ENCODE measurements around the gene ALG3.

Gene ALG3

GRCh38 chr3:184259878-184260723 lies 11.3 kb upstream of the ALG3 start:
- WGBS (ENCODE audit: insufficient coverage): 2% methylated on average over 66 of the region's 91 CpGs
- Histone ChIP-seq H3K4me3 (ENCODE audit: control insufficient read depth in 1 of 7, extremely low read depth in 1 of 7, insufficient read depth in 4 of 7, low read depth in 2 of 7, low read length in 6 of 7) (peak overlapping the region in 4 of 7 experiments; percentile 35 to 67 (median 58)), H3K4me1 (ENCODE audit: control extremely low read depth in 1 of 4, control insufficient read depth in 4 of 4, insufficient read depth in 4 of 4, low read length in 3 of 4) (peaks cover 0 to 28% (median 22%) of the 10 kb centered on the region in 4 experiments), H3K27ac (ENCODE audit: insufficient read depth in 1 of 2, low read depth in 1 of 2, low read length in 2 of 2, poor library complexity in 1 of 2, severe bottlenecking in 2 of 2) (no peak overlapping the region), H3K36me3 (ENCODE audit: control insufficient read depth in 4 of 4, insufficient read depth in 4 of 4, low read length in 3 of 4) (peaks cover 0 to 12% (median 7%) of the 10 kb centered on the region in 4 experiments), H3K27me3 (replicated peaks in 2 of 5; ENCODE audit: control insufficient read depth in 4 of 5, insufficient read depth in 5 of 5, low read length in 4 of 5) (peaks cover 6 to 65% (median 17%) of the 10 kb centered on the region in 5 experiments), H3K9me3 (ENCODE audit: control extremely low read depth in 1 of 5, control insufficient read depth in 4 of 5, insufficient read depth in 2 of 5, low read depth in 1 of 5, low read length in 4 of 5) (no peaks in the 10 kb centered on the region)
- peak in 2 of 3 donors; percentile 61 to 68 for DNase-seq
- POLR2A ChIA-PET: interaction anchor here (0.6 to 1.3 kb wide), 2 partner anchors 20 to 124 kb away, joined by 3 read pairs; no protein-coding TSS in a partner anchor
- CTCF ChIA-PET: interaction anchor here (0.7 to 1.2 kb wide), 4 partner anchors 9 to 355 kb away, joined by 3 to 4 read pairs (median 4); partner anchors contain the start of gene EEF1AKMT4

GRCh38 chr3:184259396-184259877 lies 10.7 kb upstream of the ALG3 start:
- H3K27me3 ChIP-seq (replicated peaks in 2 of 5; ENCODE audit: control insufficient read depth in 4 of 5, insufficient read depth in 5 of 5, low read length in 4 of 5): peaks cover 0 to 60% (median 17%) of the 10 kb centered on the region in 5 experiments
- no peaks in the 10 kb centered on the region for H3K9me3 ChIP-seq (ENCODE audit: control extremely low read depth in 1 of 5, control insufficient read depth in 4 of 5, insufficient read depth in 2 of 5, low read depth in 1 of 5, low read length in 4 of 5)
- ChIA-PET POLR2A (interaction anchor here (0.6 kb wide), 1 partner anchor 123 kb away, joined by 3 read pairs; no protein-coding TSS in a partner anchor), CTCF (interaction anchor here (1.2 to 10.4 kb wide), 2 partner anchors 9 to 31 kb away, joined by 4 to 70 read pairs; partner anchors contain the start of genes EEF1AKMT4 and VWA5B2)
- WGBS (ENCODE audit: insufficient coverage): 30% methylated on average over 10 of the region's 28 CpGs
- no peak overlapping the region for H3K4me3 ChIP-seq (ENCODE audit: control insufficient read depth in 1 of 7, extremely low read depth in 1 of 7, insufficient read depth in 4 of 7, low read depth in 2 of 7, low read length in 6 of 7)
- peaks cover 0 to 12% (median 7%) of the 10 kb centered on the region in 4 experiments for H3K36me3 ChIP-seq (ENCODE audit: control insufficient read depth in 4 of 4, insufficient read depth in 4 of 4, low read length in 3 of 4)
- no peak for DNase-seq
- H3K4me1 ChIP-seq (ENCODE audit: control extremely low read depth in 1 of 4, control insufficient read depth in 4 of 4, insufficient read depth in 4 of 4, low read length in 3 of 4): peaks cover 0 to 28% (median 22%) of the 10 kb centered on the region in 4 experiments
- H3K27ac ChIP-seq (ENCODE audit: insufficient read depth in 1 of 2, low read depth in 1 of 2, low read length in 2 of 2, poor library complexity in 1 of 2, severe bottlenecking in 2 of 2): no peak overlapping the region

DNA sequence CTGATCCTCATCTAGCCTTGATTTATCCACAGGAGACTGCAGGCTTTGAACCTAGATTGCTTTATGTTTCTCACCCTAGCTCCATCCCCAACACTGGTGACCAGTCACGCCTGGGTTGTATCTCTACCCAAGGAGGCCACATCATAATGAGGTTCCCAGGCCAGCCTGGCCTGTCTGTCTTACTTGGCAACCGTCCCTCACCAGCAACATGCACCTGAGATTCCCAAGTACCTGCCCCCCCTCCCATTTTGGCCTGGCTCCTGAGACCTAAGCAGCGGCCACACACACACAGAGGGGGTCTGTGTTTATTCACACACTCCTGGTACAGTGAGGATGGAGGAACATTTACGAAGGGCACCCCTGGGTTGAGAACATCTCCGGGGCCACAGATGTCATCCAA lies 10.2 kb upstream of the ALG3 start:
- WGBS (ENCODE audit: insufficient coverage): 90% methylated on average over 5 of the region's 5 CpGs
- CTCF ChIA-PET: interaction anchor here (1.4 to 10.4 kb wide), 2 partner anchors 9 to 31 kb away, joined by 5 to 70 read pairs; partner anchors contain the start of genes EEF1AKMT4 and VWA5B2
- H3K4me1 ChIP-seq (ENCODE audit: control extremely low read depth in 1 of 4, control insufficient read depth in 4 of 4, insufficient read depth in 4 of 4, low read length in 3 of 4): peaks cover 0 to 28% (median 22%) of the 10 kb centered on the region in 4 experiments
- peaks cover 0 to 12% (median 7%) of the 10 kb centered on the region in 4 experiments for H3K36me3 ChIP-seq (ENCODE audit: control insufficient read depth in 4 of 4, insufficient read depth in 4 of 4, low read length in 3 of 4)
- H3K27ac ChIP-seq (ENCODE audit: insufficient read depth in 1 of 2, low read depth in 1 of 2, low read length in 2 of 2, poor library complexity in 1 of 2, severe bottlenecking in 2 of 2): no peak overlapping the region
- no peak for DNase-seq
- no peak overlapping the region for H3K4me3 ChIP-seq (ENCODE audit: control insufficient read depth in 1 of 7, extremely low read depth in 1 of 7, insufficient read depth in 4 of 7, low read depth in 2 of 7, low read length in 6 of 7)
- H3K27me3 ChIP-seq (replicated peaks in 2 of 5; ENCODE audit: control insufficient read depth in 4 of 5, insufficient read depth in 5 of 5, low read length in 4 of 5): peaks cover 0 to 55% (median 17%) of the 10 kb centered on the region in 5 experiments
- no peaks in the 10 kb centered on the region for H3K9me3 ChIP-seq (ENCODE audit: control extremely low read depth in 1 of 5, control insufficient read depth in 4 of 5, insufficient read depth in 2 of 5, low read depth in 1 of 5, low read length in 4 of 5)
- POLR2A ChIA-PET: no interaction called here

GRCh38 chr3:184257083-184257915 lies 8.5 kb upstream of the ALG3 start:
- POLR2A ChIA-PET: interaction anchor here (0.6 kb wide), 1 partner anchor 8 kb away, joined by 6 read pairs; no protein-coding TSS in a partner anchor
- Histone ChIP-seq H3K4me3 (ENCODE audit: control insufficient read depth in 1 of 7, extremely low read depth in 1 of 7, insufficient read depth in 4 of 7, low read depth in 2 of 7, low read length in 6 of 7) (no peak overlapping the region), H3K9me3 (ENCODE audit: control extremely low read depth in 1 of 5, control insufficient read depth in 4 of 5, insufficient read depth in 2 of 5, low read depth in 1 of 5, low read length in 4 of 5) (no peaks in the 10 kb centered on the region), H3K36me3 (ENCODE audit: control insufficient read depth in 4 of 4, insufficient read depth in 4 of 4, low read length in 3 of 4) (peaks cover 0 to 12% (median 7%) of the 10 kb centered on the region in 4 experiments), H3K27ac (ENCODE audit: insufficient read depth in 1 of 2, low read depth in 1 of 2, low read length in 2 of 2, poor library complexity in 1 of 2, severe bottlenecking in 2 of 2) (no peak overlapping the region), H3K27me3 (replicated peaks in 2 of 5; ENCODE audit: control insufficient read depth in 4 of 5, insufficient read depth in 5 of 5, low read length in 4 of 5) (peaks cover 0 to 40% (median 10%) of the 10 kb centered on the region in 5 experiments), H3K4me1 (ENCODE audit: control extremely low read depth in 1 of 4, control insufficient read depth in 4 of 4, insufficient read depth in 4 of 4, low read length in 3 of 4) (peaks cover 0 to 21% (median 18%) of the 10 kb centered on the region in 4 experiments)
- CTCF ChIA-PET: interaction anchor here (1.1 to 10.4 kb wide), 3 partner anchors 17 to 373 kb away, joined by 3 to 70 read pairs (median 4); partner anchors contain the start of genes PARL and VWA5B2
- 97% methylated on average over 18 of the region's 23 CpGs for WGBS (ENCODE audit: insufficient coverage)
- DNase-seq: no peak

GRCh38 chr3:184255291-184256039 lies 6.7 kb upstream of the ALG3 start:
- H3K36me3 ChIP-seq (ENCODE audit: control insufficient read depth in 4 of 4, insufficient read depth in 4 of 4, low read length in 3 of 4): peaks cover 0 to 12% (median 7%) of the 10 kb centered on the region in 4 experiments
- peaks cover 0 to 24% (median 5%) of the 10 kb centered on the region in 5 experiments for H3K27me3 ChIP-seq (replicated peaks in 2 of 5; ENCODE audit: control insufficient read depth in 4 of 5, insufficient read depth in 5 of 5, low read length in 4 of 5)
- WGBS (ENCODE audit: insufficient coverage): 91% methylated on average over 3 of the region's 3 CpGs
- no peak overlapping the region for H3K27ac ChIP-seq (ENCODE audit: insufficient read depth in 1 of 2, low read depth in 1 of 2, low read length in 2 of 2, poor library complexity in 1 of 2, severe bottlenecking in 2 of 2)
- CTCF ChIA-PET: interaction anchor here (0.6 to 10.4 kb wide), 7 partner anchors 11 to 360 kb away, joined by 3 to 70 read pairs (median 3); partner anchors contain the start of gene VWA5B2
- no peak for DNase-seq
- no peak overlapping the region for H3K4me3 ChIP-seq (ENCODE audit: control insufficient read depth in 1 of 7, extremely low read depth in 1 of 7, insufficient read depth in 4 of 7, low read depth in 2 of 7, low read length in 6 of 7)
- POLR2A ChIA-PET: no interaction called here
- peaks cover 0 to 8% (median 5%) of the 10 kb centered on the region in 4 experiments for H3K4me1 ChIP-seq (ENCODE audit: control extremely low read depth in 1 of 4, control insufficient read depth in 4 of 4, insufficient read depth in 4 of 4, low read length in 3 of 4)
- H3K9me3 ChIP-seq (ENCODE audit: control extremely low read depth in 1 of 5, control insufficient read depth in 4 of 5, insufficient read depth in 2 of 5, low read depth in 1 of 5, low read length in 4 of 5): no peaks in the 10 kb centered on the region

Measured in common myeloid progenitor, CD34-positive (primary cell).